Trophoblast cell (in vitro differentiated cells and primary cell): ENCODE data around the gene UBR3.
"Not testable (repeated sequence)": the region's sequence is repeated elsewhere in the genome, so short reads cannot be mapped to it uniquely, and the experiment has no call there.

ENCODE experiments used
- DNase-seq, 2 donors: peaks; one replicate each; pipeline ENCODE4 v3.0.0-alpha.2; 2016
- H2AFZ ChIP-seq: 2 replicates; pipeline ENCODE4 v1.6.1; 2013; ENCODE audit warnings: low read length, moderate library complexity, mild to moderate bottlenecking; ENCODE audit not compliant: insufficient read depth, poor library complexity
- H2AK5ac ChIP-seq: 2 replicates; pipeline ENCODE4 v1.6.1; 2013; ENCODE audit warnings: mild to moderate bottlenecking, low read length
- H2BK120ac ChIP-seq: 2 replicates; pipeline ENCODE4 v1.6.1; 2013; ENCODE audit warnings: low read length, mild to moderate bottlenecking, moderate library complexity; ENCODE audit not compliant: insufficient read depth, poor library complexity
- H2BK12ac ChIP-seq: 2 replicates; pipeline ENCODE4 v1.6.1; 2013; ENCODE audit warnings: mild to moderate bottlenecking, low read length, moderate library complexity
- H2BK5ac ChIP-seq: 2 replicates; pipeline ENCODE4 v1.6.1; 2013; ENCODE audit warnings: low read length, low read depth, moderate library complexity, mild to moderate bottlenecking; ENCODE audit not compliant: poor library complexity
- H3K14ac ChIP-seq: 2 replicates; pipeline ENCODE4 v1.6.1; 2013; ENCODE audit warnings: mild to moderate bottlenecking, low read length
- H3K18ac ChIP-seq: 2 replicates; pipeline ENCODE4 v1.6.1; 2013; ENCODE audit warnings: mild to moderate bottlenecking, low read length
- H3K23ac ChIP-seq: 2 replicates; pipeline ENCODE4 v1.6.1; 2013; ENCODE audit warnings: low read length
- H3K27ac ChIP-seq: 2 replicates; pipeline ENCODE4 v1.5.1; 2013; ENCODE audit warnings: low read depth, mild to moderate bottlenecking, inconsistent platforms, low read length, moderate library complexity
- H3K27me3 ChIP-seq: 2 replicates; pipeline ENCODE4 v1.6.1; 2013; ENCODE audit warnings: inconsistent platforms, mild to moderate bottlenecking, low read length, moderate library complexity; ENCODE audit not compliant: insufficient read depth
- H3K36me3 ChIP-seq, 2 experiments: 1 replicate in 1 of 2; 2 replicates in 1 of 2; pipeline ENCODE4 v1.6.1; 2013; ENCODE audit warnings: low read length in 2 of 2, mild to moderate bottlenecking in 2 of 2, moderate library complexity in 1 of 2; ENCODE audit not compliant: insufficient read depth in 2 of 2, control insufficient read depth in 1 of 2
- H3K4ac ChIP-seq: 2 replicates; pipeline ENCODE4 v1.6.1; 2013; ENCODE audit warnings: low read depth, mild to moderate bottlenecking, low read length, moderate library complexity
- H3K4me1 ChIP-seq, 2 experiments: 1 replicate in 1 of 2; 2 replicates in 1 of 2; pipeline ENCODE4 v1.6.1; 2013; ENCODE audit warnings: low read length in 2 of 2, mild to moderate bottlenecking in 2 of 2, moderate library complexity in 1 of 2; ENCODE audit not compliant: insufficient read depth in 2 of 2, control insufficient read depth in 1 of 2
- H3K4me2 ChIP-seq: 2 replicates; pipeline ENCODE4 v1.6.1; 2013; ENCODE audit warnings: inconsistent platforms, mild to moderate bottlenecking, low read length, moderate library complexity
- H3K4me3 ChIP-seq: 2 replicates; pipeline ENCODE4 v1.5.1; 2013; ENCODE audit warnings: mild to moderate bottlenecking, low read depth, low read length, inconsistent platforms
- H3K79me1 ChIP-seq: one replicate; pipeline ENCODE4 v1.6.1; 2013; ENCODE audit warnings: low read length
- H3K79me2 ChIP-seq: 2 replicates; pipeline ENCODE4 v1.6.1; 2013; ENCODE audit warnings: low read length, mild to moderate bottlenecking; ENCODE audit not compliant: control insufficient read depth, insufficient read depth, poor library complexity
- H3K9ac ChIP-seq: 2 replicates; pipeline ENCODE4 v1.6.1; 2013; ENCODE audit warnings: mild to moderate bottlenecking, low read length
- H3K9me3 ChIP-seq: 2 replicates; pipeline ENCODE4 v1.6.1; 2013; ENCODE audit warnings: low read depth, mild to moderate bottlenecking, control low read depth, inconsistent platforms, low read length; ENCODE audit not compliant: insufficient read depth
- H4K12ac ChIP-seq: 2 replicates; pipeline ENCODE4 v1.6.1; 2013; ENCODE audit warnings: low read depth, mild to moderate bottlenecking, low read length, moderate library complexity
- H4K8ac ChIP-seq: 2 replicates; pipeline ENCODE4 v1.6.1; 2013; ENCODE audit warnings: low read depth, mild to moderate bottlenecking, low read length, moderate library complexity
- H4K91ac ChIP-seq: one replicate; pipeline ENCODE4 v1.6.1; 2013; ENCODE audit warnings: low read depth, mild to moderate bottlenecking, low read length, moderate library complexity
- WGBS: extraction: QIAGEN DNeasy Blood & Tissue Kit; methylation state at CpG from one replicate; pipeline ENCODE4 v1.1.7; 2013; ENCODE audit warnings: missing lambda C conversion rate; ENCODE audit not compliant: insufficient read length, insufficient coverage; ENCODE audit errors: extremely low coverage; 5-methylcytosine and 5-hydroxymethylcytosine counted together

Gene UBR3

GRCh38 chr2:169860149-169860548 lies 32.9 kb downstream of the UBR3 start:
- Histone ChIP-seq H4K91ac (no peak overlapping the region), H3K9me3 (no peaks in the 10 kb centered on the region), H3K14ac (no peak overlapping the region), H3K79me2 (no peaks in the 10 kb centered on the region), H3K27ac (no peak overlapping the region), H3K4me3 (no peak overlapping the region), H3K23ac (no peak overlapping the region), H3K36me3 (peaks cover 1% of the 10 kb centered on the region in 2 experiments), H2BK12ac (no peak overlapping the region), H2BK120ac (no peak overlapping the region), H3K4me1 (no peaks in the 10 kb centered on the region), H2AK5ac (no peak overlapping the region), H3K9ac (no peak overlapping the region), H3K4ac (no peak overlapping the region), H3K4me2 (no peak overlapping the region), H3K79me1 (no peaks in the 10 kb centered on the region), H4K8ac (no peak overlapping the region), H3K18ac (no peak overlapping the region), H3K27me3 (no peaks in the 10 kb centered on the region), H2AFZ (no peak overlapping the region), H2BK5ac (no peak overlapping the region), H4K12ac (no peak overlapping the region)
- no CpG with 5 or more reads among the region's 4 CpGs for WGBS
- no peak for DNase-seq

- no peaks in the 10 kb centered on the region for H3K27me3 ChIP-seq
- no peak overlapping the region for H2AK5ac ChIP-seq
- H3K4ac ChIP-seq, result no peak overlapping the region
- WGBS, result no CpG with 5 or more reads among the region's 2 CpGs
- H3K4me2 ChIP-seq, result no peak overlapping the region
- no peak overlapping the region for H2BK12ac ChIP-seq
- no peak overlapping the region for H3K18ac ChIP-seq
- no peak overlapping the region for H3K14ac ChIP-seq
- no peak for DNase-seq
- H3K23ac ChIP-seq, result no peak overlapping the region
- H3K4me1 ChIP-seq, result no peaks in the 10 kb centered on the region
- H3K9ac ChIP-seq, result no peak overlapping the region
- H4K12ac ChIP-seq, result no peak overlapping the region
- no peak overlapping the region for H3K27ac ChIP-seq
- H4K91ac ChIP-seq, result no peak overlapping the region
- H3K36me3 ChIP-seq, result peaks cover 0 to 1% of the 10 kb centered on the region in 2 experiments
- no peaks in the 10 kb centered on the region for H3K9me3 ChIP-seq
- H3K79me1 ChIP-seq, result no peaks in the 10 kb centered on the region
- no peaks in the 10 kb centered on the region for H3K79me2 ChIP-seq
- no peak overlapping the region for H2AFZ ChIP-seq
- H4K8ac ChIP-seq, result no peak overlapping the region
- no peak overlapping the region for H2BK120ac ChIP-seq
- H3K4me3 ChIP-seq, result no peak overlapping the region
- H2BK5ac ChIP-seq, result no peak overlapping the region
These were observed 35.6 kb downstream of the UBR3 start for GRCh38 chr2:169862816-169863215.

- Histone ChIP-seq H3K4ac (no peak overlapping the region), H3K27me3 (no peaks in the 10 kb centered on the region), H3K14ac (no peak overlapping the region), H3K79me1 (no peaks in the 10 kb centered on the region), H4K91ac (no peak overlapping the region), H4K12ac (no peak overlapping the region), H2AFZ (no peak overlapping the region), H3K36me3 (peaks cover 0 to 1% of the 10 kb centered on the region in 2 experiments), H3K9me3 (no peaks in the 10 kb centered on the region), H3K9ac (no peak overlapping the region), H3K23ac (no peak overlapping the region), H2BK12ac (no peak overlapping the region), H3K4me1 (no peaks in the 10 kb centered on the region), H3K27ac (no peak overlapping the region), H2AK5ac (no peak overlapping the region), H3K4me2 (no peak overlapping the region), H3K4me3 (no peak overlapping the region), H2BK120ac (no peak overlapping the region), H3K18ac (no peak overlapping the region), H4K8ac (no peak overlapping the region), H3K79me2 (no peaks in the 10 kb centered on the region), H2BK5ac (no peak overlapping the region)
- no peak for DNase-seq
- WGBS, result no CpG with 5 or more reads among the region's 2 CpGs
These were observed 38.2 kb downstream of the UBR3 start for GRCh38 chr2:169865492-169865891.

GRCh38 chr2:169866230-169866629 lies 39.0 kb downstream of the UBR3 start:
- no CpG with 5 or more reads among the region's 6 CpGs for WGBS
- H4K8ac ChIP-seq, H3K9ac ChIP-seq, DNase-seq, H2AK5ac ChIP-seq, H3K23ac ChIP-seq, H3K27me3 ChIP-seq, H3K36me3 ChIP-seq, H3K18ac ChIP-seq, H3K79me1 ChIP-seq, H3K27ac ChIP-seq, H4K12ac ChIP-seq, H2AFZ ChIP-seq, H4K91ac ChIP-seq, H2BK120ac ChIP-seq, H3K14ac ChIP-seq, H3K79me2 ChIP-seq, H3K4me2 ChIP-seq, H3K4me1 ChIP-seq, H3K9me3 ChIP-seq, H3K4ac ChIP-seq, H2BK12ac ChIP-seq, H2BK5ac ChIP-seq, H3K4me3 ChIP-seq: not testable (repeated sequence)
